NCI-H1417 treated with DMSO at 0.1 percent for 48 hours (cell line): ENCODE data around the gene NFE2L2.
"Not testable (repeated sequence)": the region's sequence is repeated elsewhere in the genome, so short reads cannot be mapped to it uniquely, and the experiment has no call there.

Experiments
- DNase-seq: peaks from one replicate; lab custom pipeline; 2025; lab: John Stamatoyannopoulos, UW

Gene NFE2L2

GRCh38 chr2:177195194-177195593 lies 69.3 kb downstream of the NFE2L2 start:
- no peak for DNase-seq

- no peak for DNase-seq
Observed at GRCh38 chr2:177193240-177193639, 71.3 kb downstream of the NFE2L2 start.

- DNase-seq: no peak
Observed at GRCh38 chr2:177192788-177193187, 71.7 kb downstream of the NFE2L2 start.

- no peak for DNase-seq
Observed at GRCh38 chr2:177190941-177191340, 73.6 kb downstream of the NFE2L2 start.

- DNase-seq: no peak
Observed at GRCh38 chr2:177188482-177189469, 75.8 kb downstream of the NFE2L2 start.

- DNase-seq: no peak
Observed at GRCh38 chr2:177187631-177188312, 76.8 kb downstream of the NFE2L2 start.

- DNase-seq: not testable (repeated sequence)
Observed at GRCh38 chr2:177186038-177186437, 78.5 kb downstream of the NFE2L2 start.

GRCh38 chr2:177184606-177185005 lies 79.9 kb downstream of the NFE2L2 start:
- DNase-seq: no peak

GRCh38 chr2:177183860-177184259 lies 80.7 kb downstream of the NFE2L2 start:
- DNase-seq: no peak
